Muscle layer of duodenum (tissue), 2 donors: ENCODE data around the gene P2RY6.

ENCODE experiments used
- H3K27ac ChIP-seq: one replicate; pipeline ENCODE4 v1.7.0; 2013; ENCODE audit warnings: mild to moderate bottlenecking, low read length
- H3K27me3 ChIP-seq: one replicate; pipeline ENCODE4 v1.7.0; 2013; ENCODE audit warnings: low read depth, mild to moderate bottlenecking, control low read depth, low read length
- H3K36me3 ChIP-seq, 2 donors: one replicate each; pipeline ENCODE4 v1.7.0; 2013; ENCODE audit warnings: low read length in 2 of 2, control low read depth in 1 of 2, mild to moderate bottlenecking in 1 of 2; ENCODE audit not compliant: insufficient read depth in 2 of 2, control insufficient read depth in 1 of 2
- H3K4me1 ChIP-seq, 2 donors: one replicate each; pipeline ENCODE4 v1.7.0; 2013; ENCODE audit warnings: low read length in 2 of 2, mild to moderate bottlenecking in 2 of 2, control low read depth in 1 of 2, moderate library complexity in 1 of 2; ENCODE audit not compliant: insufficient read depth in 2 of 2, control insufficient read depth in 1 of 2
- H3K4me3 ChIP-seq, 2 donors: one replicate each; pipeline ENCODE4 v1.7.0; 2013; ENCODE audit warnings: low read length in 2 of 2, low read depth in 1 of 2, mild to moderate bottlenecking in 1 of 2
- H3K9me3 ChIP-seq, 2 donors: one replicate each; pipeline ENCODE4 v1.7.0; 2013; ENCODE audit warnings: low read length in 2 of 2, control low read depth in 1 of 2, mild to moderate bottlenecking in 1 of 2; ENCODE audit not compliant: control insufficient read depth in 1 of 2
- donor health status: healthy.

The P2RY6 gene

DNA sequence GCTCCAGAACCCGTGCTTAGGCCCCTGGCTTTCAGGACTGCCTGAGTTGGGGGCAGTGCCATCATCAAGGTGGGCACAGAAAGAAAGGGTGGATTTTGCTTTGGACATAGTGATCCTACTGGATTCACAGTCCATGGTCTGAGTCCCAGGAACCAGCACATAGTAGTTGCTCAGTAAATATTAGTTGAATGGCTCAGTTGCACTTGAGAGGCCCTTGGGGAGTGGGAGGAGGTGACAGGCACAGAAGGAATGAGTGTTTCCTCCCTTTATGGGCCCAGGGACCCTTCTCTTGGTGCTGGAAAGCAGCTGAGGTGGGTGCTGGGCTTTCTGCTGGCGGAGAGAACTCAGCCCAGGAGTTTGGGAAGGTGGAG lies 52.5 kb downstream of the P2RY6 start:
- Histone ChIP-seq H3K27me3 (no peaks in the 10 kb centered on the region), H3K4me1 (peaks cover 33 to 84% of the 10 kb centered on the region in 2 donors), H3K27ac (peak overlapping the region; percentile 94), H3K4me3 (peak overlapping the region in 1 of 2 donors; percentile 11), H3K9me3 (no peaks in the 10 kb centered on the region), H3K36me3 (no peaks in the 10 kb centered on the region)

GRCh38 chr11:73325036-73325981 lies 53.2 kb downstream of the P2RY6 start:
- no peaks in the 10 kb centered on the region for H3K36me3 ChIP-seq
- H3K27me3 ChIP-seq: no peaks in the 10 kb centered on the region
- H3K4me3 ChIP-seq: peak overlapping the region in 1 of 2 donors; percentile 12
- H3K4me1 ChIP-seq: peaks cover 40 to 86% of the 10 kb centered on the region in 2 donors
- peak overlapping the region; percentile 94 for H3K27ac ChIP-seq
- H3K9me3 ChIP-seq: no peaks in the 10 kb centered on the region

DNA sequence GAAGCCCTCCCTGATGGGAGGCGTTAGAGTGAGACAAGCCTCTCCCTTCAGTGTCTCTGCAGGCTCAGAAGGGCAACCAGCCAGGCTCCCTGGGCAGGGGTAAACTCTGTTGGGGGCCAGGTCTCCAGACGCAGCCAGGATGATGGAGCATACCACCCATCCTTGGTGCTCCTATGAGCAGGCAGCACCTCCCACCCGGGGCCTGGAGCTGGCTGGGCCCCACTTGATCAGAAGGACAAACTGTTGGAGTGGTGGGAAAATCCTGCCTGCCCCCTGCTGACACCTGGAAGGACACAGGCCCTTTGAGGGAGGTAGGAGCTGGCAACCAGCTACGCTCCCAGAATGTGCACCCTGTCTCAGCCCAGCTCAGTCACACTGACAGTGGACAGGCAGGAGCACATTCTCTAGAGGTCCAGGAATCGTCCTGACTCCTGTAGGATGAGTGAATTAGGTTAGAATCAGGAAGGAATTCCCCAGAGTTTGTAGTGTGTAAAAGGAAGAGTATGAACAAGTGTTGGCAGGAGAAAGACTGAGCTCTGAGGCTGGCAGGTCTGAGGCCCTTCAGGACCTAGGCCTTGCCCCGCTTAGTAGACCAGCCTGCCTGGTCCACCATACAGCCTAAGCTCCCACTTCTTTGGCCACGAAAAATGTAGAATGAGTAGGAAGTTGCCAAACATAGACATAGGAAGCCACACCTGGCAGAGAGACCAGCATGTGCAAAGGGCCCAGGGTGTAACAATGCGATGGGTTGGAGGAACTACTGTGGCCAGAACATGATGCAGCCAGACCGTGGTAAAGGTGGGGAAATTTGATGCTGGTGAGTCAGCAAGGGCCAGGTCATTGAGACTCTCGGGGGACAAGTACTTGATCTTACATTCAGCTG lies 55.0 kb downstream of the P2RY6 start:
- Histone ChIP-seq H3K4me1 (peaks cover 34 to 87% of the 10 kb centered on the region in 2 donors), H3K27me3 (no peaks in the 10 kb centered on the region), H3K27ac (peak overlapping the region; percentile 62), H3K36me3 (no peaks in the 10 kb centered on the region), H3K9me3 (no peaks in the 10 kb centered on the region), H3K4me3 (no peak overlapping the region)

GRCh38 chr11:73327812-73328364 lies 55.8 kb downstream of the P2RY6 start:
- Histone ChIP-seq H3K4me3 (no peak overlapping the region), H3K27ac (peak overlapping the region; percentile 41), H3K4me1 (peaks cover 32 to 86% of the 10 kb centered on the region in 2 donors), H3K27me3 (no peaks in the 10 kb centered on the region), H3K36me3 (no peaks in the 10 kb centered on the region), H3K9me3 (no peaks in the 10 kb centered on the region)

- H3K27me3 ChIP-seq: no peaks in the 10 kb centered on the region
- H3K4me1 ChIP-seq: peaks cover 36 to 86% of the 10 kb centered on the region in 2 donors
- peak overlapping the region in 1 of 2 donors; percentile 3 for H3K4me3 ChIP-seq
- no peaks in the 10 kb centered on the region for H3K9me3 ChIP-seq
- H3K36me3 ChIP-seq: no peaks in the 10 kb centered on the region
- peak overlapping the region; percentile 69 for H3K27ac ChIP-seq
Measured at GRCh38 chr11:73330569-73331093, 58.5 kb downstream of the P2RY6 start.

DNA sequence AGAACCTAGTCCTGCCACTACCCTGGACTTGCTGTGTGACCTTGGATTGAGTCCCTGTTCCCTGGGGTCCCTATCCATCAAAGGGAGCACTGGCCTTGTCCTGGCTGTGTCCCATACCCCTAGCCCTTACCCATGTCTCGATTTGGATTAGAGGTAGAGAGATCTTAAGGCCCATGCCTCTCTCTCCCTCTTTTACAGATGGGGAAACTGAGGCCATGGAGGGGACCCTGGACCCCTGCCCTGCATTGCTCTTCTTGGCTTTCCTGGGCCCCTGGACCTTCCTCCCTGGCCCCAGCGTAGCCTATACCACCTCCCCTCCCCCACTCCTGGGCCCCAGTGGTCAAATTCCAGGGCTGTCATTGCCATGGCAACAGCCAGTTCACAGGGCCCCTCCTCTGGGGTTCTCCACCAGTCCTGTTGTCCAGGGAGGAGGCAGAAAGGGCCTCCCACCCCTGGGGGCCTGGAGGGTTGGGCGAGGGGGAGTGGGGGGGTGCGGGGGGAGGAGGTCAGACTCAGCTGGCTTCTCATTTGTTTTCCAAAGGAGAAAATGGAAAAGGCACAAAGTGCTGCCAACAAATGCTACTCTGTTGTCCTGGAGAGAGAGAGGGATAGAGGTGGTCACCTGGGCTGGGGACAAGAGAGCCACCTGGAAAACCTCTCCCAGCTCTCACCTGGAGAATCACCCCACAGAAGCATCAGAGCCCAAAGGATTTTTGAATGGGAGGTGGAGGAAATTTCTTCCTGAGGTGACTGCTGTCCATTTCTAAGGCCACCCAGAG lies 59.2 kb downstream of the P2RY6 start:
- peak overlapping the region in 1 of 2 donors; percentile 3 for H3K4me3 ChIP-seq
- H3K4me1 ChIP-seq: peaks cover 36 to 86% of the 10 kb centered on the region in 2 donors
- H3K27me3 ChIP-seq: no peaks in the 10 kb centered on the region
- H3K27ac ChIP-seq: peak overlapping the region; percentile 69
- H3K36me3 ChIP-seq: no peaks in the 10 kb centered on the region
- no peaks in the 10 kb centered on the region for H3K9me3 ChIP-seq

GRCh38 chr11:73333173-73333572 lies 61.0 kb downstream of the P2RY6 start:
- H3K4me1 ChIP-seq: peaks cover 36 to 80% of the 10 kb centered on the region in 2 donors
- no peaks in the 10 kb centered on the region for H3K36me3 ChIP-seq
- peak overlapping the region; percentile 81 for H3K27ac ChIP-seq
- no peak overlapping the region for H3K4me3 ChIP-seq
- no peaks in the 10 kb centered on the region for H3K9me3 ChIP-seq
- no peaks in the 10 kb centered on the region for H3K27me3 ChIP-seq

GRCh38 chr11:73333640-73334383 lies 61.7 kb downstream of the P2RY6 start:
- Histone ChIP-seq H3K9me3 (no peaks in the 10 kb centered on the region), H3K27me3 (no peaks in the 10 kb centered on the region), H3K4me3 (peak overlapping the region in 1 of 2 donors; percentile 9), H3K4me1 (peaks cover 36 to 86% of the 10 kb centered on the region in 2 donors), H3K27ac (peak overlapping the region; percentile 81), H3K36me3 (no peaks in the 10 kb centered on the region)

GRCh38 chr11:73334384-73335203 lies 62.5 kb downstream of the P2RY6 start:
- Histone ChIP-seq H3K36me3 (no peaks in the 10 kb centered on the region), H3K4me3 (peak overlapping the region in 1 of 2 donors; percentile 9), H3K4me1 (peaks cover 36 to 91% of the 10 kb centered on the region in 2 donors), H3K9me3 (no peaks in the 10 kb centered on the region), H3K27ac (peak overlapping the region; percentile 81), H3K27me3 (no peaks in the 10 kb centered on the region)
